ENCODE measurements around the gene MRE11. TPM values are rescaled to one million over a fixed set of nuclear protein-coding genes. Genes with fewer than 3 reads are reported as not detected.

MRE11 gene
- total and polyA plus RNA-seq, 9 of the 15 experiments (the other 6 are each of a cell fraction or from before 2014, with no cell fraction given): 18.3 to 45.2 (median 29.1) TPM

DNA sequence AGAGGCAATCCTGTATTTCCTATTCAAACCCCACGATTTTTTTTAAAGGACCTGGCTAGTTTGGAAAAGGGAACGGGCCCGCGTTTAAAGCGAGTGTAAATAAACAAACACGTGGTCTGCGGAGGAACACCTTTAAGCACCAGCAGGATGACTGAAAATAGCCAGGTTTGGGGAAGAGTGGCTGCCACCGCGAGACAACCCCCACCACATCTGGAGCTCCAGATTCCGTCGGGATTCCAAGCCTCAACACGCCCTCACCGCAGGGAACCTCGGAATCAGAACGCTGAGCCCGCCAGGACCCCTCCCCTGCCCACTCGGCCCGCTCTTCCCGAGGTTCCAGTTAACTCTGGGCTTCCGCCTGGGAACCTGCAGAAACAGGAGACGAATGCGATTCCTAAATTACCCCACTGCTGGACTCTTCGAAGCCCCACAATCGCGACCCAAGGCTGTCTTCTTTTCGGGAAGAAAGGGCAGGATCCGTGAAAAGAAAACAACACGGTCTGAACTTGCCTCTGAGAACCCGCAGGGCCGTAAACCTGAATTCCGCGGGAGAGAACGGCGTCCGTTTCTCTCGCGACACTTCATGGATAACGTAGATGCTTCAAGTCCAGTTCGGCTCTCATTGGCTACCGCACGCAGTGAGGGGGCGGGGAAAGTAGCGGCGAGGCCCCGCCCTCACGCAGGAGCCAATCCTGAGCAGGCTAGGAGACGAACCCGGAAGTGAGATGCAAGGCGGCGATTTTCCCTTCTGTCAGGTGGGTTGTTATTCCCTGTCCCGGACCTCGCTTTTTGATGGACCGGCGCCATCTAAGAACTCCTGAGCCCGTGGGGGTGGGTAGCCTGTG lies at the start of gene MRE11, which contains the start of gene ANKRD49 (continued):
- TF ChIP-seq TBP (optimal IDR thresholded peaks at IDR 0.05; ENCODE audit: low read depth, low read length) (peak; percentile 65), FOXJ2 (tag; IDR thresholded peaks at IDR 0.05) (no peak), KHSRP (IDR thresholded peaks at IDR 0.05) (no peak), CREM (IDR thresholded peaks at IDR 0.05; ENCODE audit: low read depth) (peak; percentile 69), ZNF507 (tag; conservative IDR thresholded peaks at IDR 0.05) (no peak), BRCA1 (IDR thresholded peaks at IDR 0.05) (no peak), BRCA1 (CRISPR knock-in tag; IDR thresholded peaks at IDR 0.05) (no peak), ADNP (tag; IDR thresholded peaks at IDR 0.05) (no peak), THRAP3 (IDR thresholded peaks at IDR 0.05; ENCODE audit: borderline replicate concordance) (no peak), CBFA2T2 (conservative IDR thresholded peaks at IDR 0.05) (no peak), ZNF274 (IDR thresholded peaks at IDR 0.05; ENCODE audit: borderline replicate concordance, low read depth, low read length) (no peak), ZNF695 (CRISPR knock-in tag; IDR thresholded peaks at IDR 0.05) (no peak), RHOXF2B (CRISPR knock-in tag; conservative IDR thresholded peaks at IDR 0.05) (no peak), SMARCE1 (IDR thresholded peaks at IDR 0.05) (no peak), CBX5 (IDR thresholded peaks at IDR 0.05; ENCODE audit: borderline replicate concordance, low read depth) (no peak), CBX3 (IDR thresholded peaks at IDR 0.05; ENCODE audit: borderline replicate concordance in 1 of 2, low read length in 2 of 2) (no peak), ZNF224 (CRISPR knock-in tag; IDR thresholded peaks at IDR 0.05) (no peak), ZSCAN32 (CRISPR knock-in tag; IDR thresholded peaks at IDR 0.05) (no peak), CBX1 (IDR thresholded peaks at IDR 0.05; ENCODE audit: low read depth) (peak; percentile 44; the same call in 1 of the 2 replicates), ZNF766 (CRISPR knock-in tag; conservative IDR thresholded peaks at IDR 0.05) (0 out of 2 replicates have a peak, but pooled peaks have one; percentile 59), ZNF583 (CRISPR knock-in tag; IDR thresholded peaks at IDR 0.05) (no peak), MAZ (CRISPR knock-in tag; conservative IDR thresholded peaks at IDR 0.05 in 1 of 2, IDR thresholded peaks at IDR 0.05 in 1 of 2) (peak in 1 of 2 experiments; percentile 49; a peak in 1 of 4 replicates)
- TF ChIP-seq, protein P1, sequence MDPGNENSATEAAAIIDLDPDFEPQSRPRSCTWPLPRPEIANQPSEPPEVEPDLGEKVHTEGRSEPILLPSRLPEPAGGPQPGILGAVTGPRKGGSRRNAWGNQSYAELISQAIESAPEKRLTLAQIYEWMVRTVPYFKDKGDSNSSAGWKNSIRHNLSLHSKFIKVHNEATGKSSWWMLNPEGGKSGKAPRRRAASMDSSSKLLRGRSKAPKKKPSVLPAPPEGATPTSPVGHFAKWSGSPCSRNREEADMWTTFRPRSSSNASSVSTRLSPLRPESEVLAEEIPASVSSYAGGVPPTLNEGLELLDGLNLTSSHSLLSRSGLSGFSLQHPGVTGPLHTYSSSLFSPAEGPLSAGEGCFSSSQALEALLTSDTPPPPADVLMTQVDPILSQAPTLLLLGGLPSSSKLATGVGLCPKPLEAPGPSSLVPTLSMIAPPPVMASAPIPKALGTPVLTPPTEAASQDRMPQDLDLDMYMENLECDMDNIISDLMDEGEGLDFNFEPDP (CRISPR knock-in tag; IDR thresholded peaks at IDR 0.05): no peak
- TF ChIP-seq, protein P2, sequence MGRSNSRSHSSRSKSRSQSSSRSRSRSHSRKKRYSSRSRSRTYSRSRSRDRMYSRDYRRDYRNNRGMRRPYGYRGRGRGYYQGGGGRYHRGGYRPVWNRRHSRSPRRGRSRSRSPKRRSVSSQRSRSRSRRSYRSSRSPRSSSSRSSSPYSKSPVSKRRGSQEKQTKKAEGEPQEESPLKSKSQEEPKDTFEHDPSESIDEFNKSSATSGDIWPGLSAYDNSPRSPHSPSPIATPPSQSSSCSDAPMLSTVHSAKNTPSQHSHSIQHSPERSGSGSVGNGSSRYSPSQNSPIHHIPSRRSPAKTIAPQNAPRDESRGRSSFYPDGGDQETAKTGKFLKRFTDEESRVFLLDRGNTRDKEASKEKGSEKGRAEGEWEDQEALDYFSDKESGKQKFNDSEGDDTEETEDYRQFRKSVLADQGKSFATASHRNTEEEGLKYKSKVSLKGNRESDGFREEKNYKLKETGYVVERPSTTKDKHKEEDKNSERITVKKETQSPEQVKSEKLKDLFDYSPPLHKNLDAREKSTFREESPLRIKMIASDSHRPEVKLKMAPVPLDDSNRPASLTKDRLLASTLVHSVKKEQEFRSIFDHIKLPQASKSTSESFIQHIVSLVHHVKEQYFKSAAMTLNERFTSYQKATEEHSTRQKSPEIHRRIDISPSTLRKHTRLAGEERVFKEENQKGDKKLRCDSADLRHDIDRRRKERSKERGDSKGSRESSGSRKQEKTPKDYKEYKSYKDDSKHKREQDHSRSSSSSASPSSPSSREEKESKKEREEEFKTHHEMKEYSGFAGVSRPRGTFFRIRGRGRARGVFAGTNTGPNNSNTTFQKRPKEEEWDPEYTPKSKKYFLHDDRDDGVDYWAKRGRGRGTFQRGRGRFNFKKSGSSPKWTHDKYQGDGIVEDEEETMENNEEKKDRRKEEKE (IDR thresholded peaks at IDR 0.05; ENCODE audit: borderline replicate concordance in 1 of 2, control insufficient read depth in 1 of 2, low read depth in 2 of 2, low read length in 1 of 2): no peak

All from K562 (cell line).